Amniotic epithelial cell (primary cell): ENCODE results near the gene ZFYVE28.
A peak's percentile ranks its signal among the peaks of the same experiment; 100 is the strongest.

ENCODE experiments used
- DNase-seq: peaks from one replicate; pipeline ENCODE4 v3.0.0-alpha.2; 2010; ENCODE audit warnings: low read depth

ZFYVE28 gene

DNA sequence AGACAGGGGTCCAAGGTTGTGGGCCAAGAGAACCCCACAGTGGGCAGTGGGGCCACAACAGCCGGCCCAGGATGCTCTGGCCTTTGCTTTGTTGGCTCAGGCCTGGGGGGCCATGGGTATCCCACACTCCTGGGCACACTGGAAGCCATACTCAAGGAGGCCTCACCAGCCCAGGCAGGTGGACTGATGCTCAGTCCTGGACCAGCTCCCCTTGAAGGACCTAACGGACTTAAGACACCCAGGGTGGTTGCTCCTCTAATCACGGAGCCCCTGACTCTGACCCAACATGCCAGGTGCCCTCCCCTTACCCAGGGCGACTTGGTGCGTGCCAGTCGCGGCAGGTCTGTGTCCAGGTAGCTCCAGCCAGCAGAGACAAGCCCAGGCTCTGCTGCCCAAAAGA lies 50.8 kb downstream of the ZFYVE28 start:
- DNase-seq, result no peak

DNA sequence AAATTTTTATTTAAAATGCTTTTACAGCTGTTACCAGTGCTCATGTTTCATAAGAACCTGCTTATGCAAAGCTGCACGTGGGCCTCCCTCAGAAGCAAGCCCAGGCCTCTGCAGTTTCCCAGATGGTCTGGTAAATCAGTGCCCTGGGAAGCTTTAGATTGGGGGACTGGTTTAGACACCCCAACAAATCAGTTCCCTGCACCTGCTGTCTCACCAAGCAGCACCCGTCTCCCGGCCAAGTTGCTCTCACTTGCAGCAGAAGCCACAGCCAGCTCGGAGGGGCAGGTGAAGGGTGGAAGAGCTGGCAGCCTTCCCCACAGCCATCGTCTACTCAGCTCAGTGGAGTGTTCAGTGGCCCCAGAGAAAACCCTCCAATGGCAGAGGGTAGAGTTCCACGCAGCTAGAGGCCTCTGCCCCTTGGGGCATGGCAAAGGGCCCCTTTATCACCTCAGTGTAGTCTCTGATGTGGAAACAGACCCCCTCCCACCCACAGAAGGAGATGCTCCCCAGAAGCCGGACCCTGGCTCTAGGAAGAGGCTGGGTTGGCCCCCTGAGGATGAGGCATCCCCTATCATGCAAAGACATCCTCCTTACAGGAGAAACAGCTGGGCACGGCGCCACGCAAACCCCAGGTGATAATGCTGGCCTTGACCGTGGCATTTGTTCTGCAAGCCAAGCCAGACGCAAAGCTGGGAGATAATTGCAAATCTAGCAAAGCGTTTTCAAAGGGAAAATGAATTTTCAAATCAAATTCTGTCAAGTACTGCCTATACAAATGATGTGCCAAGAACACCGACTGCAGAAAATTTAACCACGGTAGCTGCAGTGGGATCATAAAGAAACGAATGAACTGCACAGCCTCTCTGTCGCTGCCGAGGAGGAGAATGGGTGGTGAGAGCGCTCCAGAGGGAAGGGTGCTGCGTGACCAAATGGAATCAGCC lies 51.9 kb downstream of the ZFYVE28 start:
- DNase-seq, result no peak

DNA sequence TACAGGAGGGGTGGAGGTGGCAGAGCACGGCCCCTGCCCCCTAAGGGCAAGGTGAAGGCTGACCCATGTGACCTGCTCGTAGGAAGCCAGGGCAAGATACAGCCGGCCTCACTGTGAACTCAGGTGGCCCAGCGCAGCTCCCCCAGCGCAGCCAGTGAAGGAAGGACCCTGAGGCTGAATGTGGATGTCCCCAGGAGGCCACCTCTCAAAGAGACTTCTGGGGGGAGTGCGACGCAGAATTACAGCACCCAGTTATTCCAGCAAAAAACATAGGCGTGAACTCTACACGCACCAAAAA lies 52.6 kb downstream of the ZFYVE28 start:
- DNase-seq, result no peak

DNA sequence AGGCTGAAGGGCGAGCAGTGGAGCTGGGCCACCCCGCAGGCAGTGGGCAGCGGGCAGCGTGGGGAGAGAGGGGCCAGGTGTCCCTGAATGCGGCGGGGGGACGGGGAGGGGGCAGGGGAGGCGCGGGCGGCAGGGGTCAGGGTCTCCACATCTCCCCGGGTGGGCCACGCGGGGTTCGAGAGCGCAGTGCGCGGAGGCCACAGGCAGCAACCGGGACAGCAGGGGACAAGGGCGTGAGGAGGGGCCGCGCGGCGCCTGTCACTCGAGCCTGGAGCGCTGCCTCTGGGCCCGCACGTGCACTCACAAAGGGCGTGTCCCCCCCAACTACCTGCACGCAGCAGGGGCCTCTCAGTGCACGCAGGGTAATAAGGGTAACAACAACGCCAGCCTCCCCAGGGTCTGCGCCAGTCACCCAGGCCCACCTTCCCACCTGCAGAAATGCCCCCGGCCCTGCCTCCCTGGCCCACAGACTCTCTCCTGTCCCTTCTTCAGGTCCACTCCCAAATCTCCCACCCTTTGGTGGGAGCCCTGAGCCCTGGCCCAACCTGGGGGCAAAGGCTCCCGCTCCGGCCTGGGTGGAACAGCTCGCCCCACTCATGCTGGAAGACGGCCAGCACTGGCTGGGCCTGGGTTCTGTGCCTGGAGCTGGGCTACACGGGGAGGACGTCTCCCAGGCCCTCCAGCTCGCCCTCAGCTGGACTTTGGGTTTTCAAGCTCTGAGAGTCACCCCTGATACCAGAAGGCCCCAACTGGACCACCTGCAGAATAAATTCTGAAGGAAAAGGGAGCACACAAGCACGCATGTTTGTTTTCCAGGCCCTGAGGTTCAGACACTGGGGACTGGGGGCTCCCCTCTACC lies 53.2 kb downstream of the ZFYVE28 start:
- DNase-seq, result no peak

- peak; percentile 35 for DNase-seq
These were observed 53.8 kb downstream of the ZFYVE28 start for GRCh38 chr4:2364654-2365053.

- DNase-seq, result no peak
These were observed 54.3 kb downstream of the ZFYVE28 start for GRCh38 chr4:2363951-2364653.

GRCh38 chr4:2363056-2363721 lies 55.3 kb downstream of the ZFYVE28 start:
- DNase-seq, result peak; percentile 21

- no peak for DNase-seq
These were observed 56.0 kb downstream of the ZFYVE28 start for GRCh38 chr4:2362266-2363055.

- DNase-seq, result no peak
These were observed 56.8 kb downstream of the ZFYVE28 start for GRCh38 chr4:2361366-2362265.

DNA sequence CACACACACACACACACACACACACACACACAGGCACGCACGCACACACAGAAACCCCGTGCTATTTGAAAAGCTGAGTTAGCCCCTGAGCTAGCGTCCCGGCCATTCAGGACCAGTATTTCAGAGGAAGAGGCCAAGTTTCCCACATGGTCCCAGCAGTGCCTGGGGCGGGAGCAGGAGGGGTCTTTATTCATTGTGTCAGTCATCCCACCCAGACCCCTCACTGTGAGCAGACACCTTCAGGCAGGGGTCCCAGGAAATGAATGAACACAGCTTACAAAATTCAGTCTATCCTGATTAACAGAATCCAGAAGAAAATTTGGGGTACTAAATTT lies 58.1 kb downstream of the ZFYVE28 start:
- DNase-seq, result no peak

- no peak for DNase-seq
These were observed 58.7 kb downstream of the ZFYVE28 start for GRCh38 chr4:2359591-2360395.

DNA sequence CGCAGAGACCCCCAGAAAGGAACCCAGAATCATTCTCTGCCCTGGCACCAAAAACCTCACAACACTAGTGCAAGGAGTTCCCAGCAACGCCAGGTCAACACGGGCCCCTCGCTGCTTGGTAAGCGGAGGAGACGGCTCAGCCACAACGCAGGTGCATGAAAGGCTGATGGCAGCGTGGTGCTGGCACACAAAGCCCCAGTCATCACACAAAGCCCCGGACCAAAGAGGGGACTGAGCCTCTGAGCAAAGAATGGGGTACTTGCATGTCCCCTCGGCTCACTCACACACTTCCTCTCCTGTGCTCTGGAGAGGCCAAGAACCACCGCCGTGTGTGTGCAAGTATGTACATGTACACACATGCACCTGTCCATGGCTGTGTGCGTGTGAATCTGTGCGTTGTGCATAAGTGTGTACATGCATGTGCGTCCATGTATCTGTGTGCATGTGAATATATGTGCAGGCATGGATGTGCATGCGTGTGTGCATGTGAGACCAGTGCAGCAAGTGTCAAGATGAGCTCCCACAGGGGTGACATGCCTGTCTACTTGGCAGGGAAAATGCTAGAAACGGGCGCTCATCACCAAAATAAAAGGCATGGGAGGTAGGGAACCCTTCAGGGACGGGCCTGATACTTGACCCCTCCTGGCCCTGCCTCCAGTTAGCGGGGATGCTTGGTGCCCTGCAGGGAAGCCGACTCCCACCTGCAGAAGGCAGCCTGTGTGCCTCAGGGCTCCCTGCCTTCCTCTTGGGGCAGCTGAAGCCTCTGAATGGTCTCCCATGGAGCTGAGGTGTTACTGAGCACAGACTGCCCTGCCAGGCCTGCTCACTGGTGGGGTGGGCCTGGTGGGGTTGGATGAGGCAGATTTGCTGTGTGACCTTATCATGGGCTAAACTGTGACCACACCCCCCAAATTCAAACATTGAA lies 60.4 kb downstream of the ZFYVE28 start:
- no peak for DNase-seq

- no peak for DNase-seq
These were observed 62.0 kb downstream of the ZFYVE28 start for GRCh38 chr4:2356123-2357069.

- DNase-seq, result no peak
These were observed 63.7 kb downstream of the ZFYVE28 start for GRCh38 chr4:2354760-2355159.

- no peak for DNase-seq
These were observed 64.3 kb downstream of the ZFYVE28 start for GRCh38 chr4:2354118-2354517.

DNA sequence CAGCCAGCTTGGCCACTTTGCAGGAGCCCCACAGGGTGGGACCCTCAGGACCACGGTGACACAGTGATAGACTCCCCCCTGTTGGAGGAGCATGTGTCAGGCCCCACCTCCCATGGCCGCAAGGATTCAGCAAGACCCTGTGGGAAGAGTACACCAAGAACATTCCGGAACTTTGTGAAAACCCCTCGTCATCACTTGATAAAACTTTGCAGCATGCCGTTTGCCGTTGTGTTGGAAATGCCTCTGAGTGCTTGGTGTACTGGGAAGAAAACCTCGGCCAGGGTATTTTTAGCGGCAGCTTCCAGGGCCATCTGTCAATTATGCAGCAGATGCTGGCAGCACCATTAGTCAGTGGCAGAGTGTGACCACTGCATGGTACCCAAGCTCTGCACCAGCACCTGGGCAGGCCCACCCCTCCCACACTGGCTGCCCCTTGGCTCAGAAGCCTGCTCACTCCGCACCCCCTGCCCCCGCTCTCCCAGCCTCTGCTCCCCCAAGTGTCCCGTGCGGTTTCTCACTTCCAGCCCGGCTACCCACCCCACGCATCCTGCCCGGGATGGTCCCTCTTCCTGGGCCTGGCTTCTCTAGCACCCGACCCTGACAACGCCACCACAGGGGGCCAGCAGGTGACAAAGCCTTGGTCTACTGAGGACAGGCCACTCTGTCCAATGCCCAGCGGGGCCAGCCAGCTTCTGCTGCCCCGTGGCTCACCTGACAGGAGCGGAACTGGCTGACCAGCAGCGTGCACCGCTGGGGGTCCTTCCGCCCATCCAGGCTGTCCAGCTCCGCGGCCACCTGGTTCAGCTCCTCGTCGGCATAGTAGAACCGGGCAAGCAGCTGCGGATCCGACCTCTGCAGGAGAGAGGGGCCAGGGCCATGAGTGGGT lies 65.0 kb downstream of the ZFYVE28 start:
- DNase-seq, result no peak
